GM12891 (cell line): ENCODE measurements around the gene SOHLH1.

Experiments used
- PAX5 ChIP-seq: IDR thresholded peaks from 2 replicates; pipeline ENCODE4 v1.6.1; 2011; ENCODE audit warnings: low read length, moderate library complexity, mild to moderate bottlenecking; ENCODE audit not compliant: insufficient read depth, severe bottlenecking
- POLR2A ChIP-seq: IDR thresholded peaks from 2 replicates; pipeline ENCODE4 v1.6.1; 2011; ENCODE audit warnings: low read depth, low read length, control low read depth
- POLR2AphosphoS5 ChIP-seq: IDR thresholded peaks from 2 replicates; pipeline ENCODE4 v1.6.1; 2011; ENCODE audit warnings: low read depth, low read length, control low read depth
- SPI1 ChIP-seq: IDR thresholded peaks from 2 replicates; pipeline ENCODE4 v1.6.1; 2011; ENCODE audit warnings: low read depth, low read length, control low read depth
- TAF1 ChIP-seq: IDR thresholded peaks from 2 replicates; pipeline ENCODE4 v1.6.1; 2011; ENCODE audit warnings: low read depth, low read length, control low read depth

DNA sequence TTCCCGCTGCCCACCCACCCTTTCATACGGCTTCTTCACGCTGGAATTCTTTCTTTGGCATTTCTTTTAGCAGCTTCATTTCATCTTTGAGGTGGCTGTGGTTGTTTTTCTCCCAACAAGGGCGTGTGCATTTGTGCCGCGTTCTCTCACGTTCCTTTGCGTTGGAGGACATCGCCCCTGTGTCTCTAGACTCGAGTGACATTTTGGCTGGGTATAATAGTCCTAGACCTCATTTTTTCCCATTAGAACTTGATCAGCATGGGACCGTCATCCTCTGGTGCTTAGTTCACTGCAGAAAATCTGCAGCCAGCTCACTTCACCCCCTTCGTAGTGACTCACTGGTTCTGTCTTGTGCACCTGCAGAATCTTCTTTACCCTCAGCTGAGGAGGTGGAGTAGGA is 32.2 kb upstream of the SOHLH1 start:
- TF ChIP-seq POLR2A: no peak
- TF ChIP-seq POLR2AphosphoS5: no peak
- no peak for TF ChIP-seq TAF1
- TF ChIP-seq SPI1: no peak
- no peak for TF ChIP-seq PAX5
